ENCODE data around the gene MYDGF. TPM values are rescaled to one million over a fixed set of nuclear protein-coding genes. Genes with fewer than 3 reads are reported as not detected.

The MYDGF gene
- total RNA-seq, 1 donor from 2014 or later: 148 TPM

GRCh38 chr19:4676955-4677731 lies 7.0 kb upstream of the MYDGF start:
- peak; percentile 37 to 67 for DNase-seq (ENCODE audit: low read depth in 2 of 2)

GRCh38 chr19:4675346-4675745 lies 5.2 kb upstream of the MYDGF start:
- no peak for DNase-seq (ENCODE audit: low read depth in 2 of 2)

- no peak for DNase-seq (ENCODE audit: low read depth in 2 of 2)
Observed at GRCh38 chr19:4673726-4674125, 3.6 kb upstream of the MYDGF start.

GRCh38 chr19:4673216-4673615 lies 3.1 kb upstream of the MYDGF start:
- no peak for DNase-seq (ENCODE audit: low read depth in 2 of 2)

GRCh38 chr19:4671185-4671851 lies 1.2 kb upstream of the MYDGF start:
- no peak for DNase-seq (ENCODE audit: low read depth in 2 of 2)

GRCh38 chr19:4664642-4665041 lies 5.5 kb downstream of the MYDGF start:
- no peak for DNase-seq (ENCODE audit: low read depth in 2 of 2)

GRCh38 chr19:4662812-4663211 lies 7.3 kb downstream of the MYDGF start:
- no peak for DNase-seq (ENCODE audit: low read depth in 2 of 2)

GRCh38 chr19:4662020-4662695 lies 8.0 kb downstream of the MYDGF start:
- DNase-seq (ENCODE audit: low read depth in 2 of 2): no peak

GRCh38 chr19:4660993-4661392 lies 9.1 kb downstream of the MYDGF start:
- no peak for DNase-seq (ENCODE audit: low read depth in 2 of 2)

- peak; percentile 32 to 58 for DNase-seq (ENCODE audit: low read depth in 2 of 2)
Observed at GRCh38 chr19:4660181-4660791, 9.9 kb downstream of the MYDGF start.

GRCh38 chr19:4657835-4658234 lies 12.3 kb downstream of the MYDGF start:
- no peak for DNase-seq (ENCODE audit: low read depth in 2 of 2)

- no peak for DNase-seq (ENCODE audit: low read depth in 2 of 2)
Observed at GRCh38 chr19:4657262-4657661, 12.9 kb downstream of the MYDGF start.

- DNase-seq (ENCODE audit: low read depth in 2 of 2): no peak
Observed at GRCh38 chr19:4656102-4656501, 14.0 kb downstream of the MYDGF start.

GRCh38 chr19:4654437-4655361 lies 15.4 kb downstream of the MYDGF start:
- no peak for DNase-seq (ENCODE audit: low read depth in 2 of 2)

GRCh38 chr19:4653793-4654436 lies 16.2 kb downstream of the MYDGF start:
- no peak for DNase-seq (ENCODE audit: low read depth in 2 of 2)

GRCh38 chr19:4652075-4652474 lies 18.1 kb downstream of the MYDGF start:
- DNase-seq (ENCODE audit: low read depth in 2 of 2): no peak

GRCh38 chr19:4650159-4650558 lies 20.0 kb downstream of the MYDGF start:
- DNase-seq (ENCODE audit: low read depth in 2 of 2): no peak

- DNase-seq (ENCODE audit: low read depth in 2 of 2): no peak
Observed at GRCh38 chr19:4649392-4650047, 20.6 kb downstream of the MYDGF start.

- peak; percentile 85 to 97 for DNase-seq (ENCODE audit: low read depth in 2 of 2)
Observed at GRCh38 chr19:4647676-4648644, 22.2 kb downstream of the MYDGF start.
